Psoas muscle (tissue), 8 donors: ENCODE measurements around the gene KLHDC2. TPM values are rescaled to one million over a fixed set of nuclear protein-coding genes. Genes with fewer than 3 reads are reported as not detected.
"Not testable (repeated sequence)": the region's sequence is repeated elsewhere in the genome, so short reads cannot be mapped to it uniquely, and the experiment has no call there.

Source experiments
- ATAC-seq, 4 donors: fragments of 200-7000 bp; cut with Tn5 transposase; one replicate each; pipeline ENCODE4 v1.9.1; 2020; ENCODE audit warnings: moderate library complexity in 3 of 4, mild to moderate bottlenecking in 2 of 4
- DNase-seq, 2 donors: peaks; one replicate each; pipeline ENCODE4 v3.0.0-alpha.2; 2020
- H3K27ac ChIP-seq: fragments of 200-600 bp; one replicate; pipeline ENCODE4 v1.8.0; 2022
- H3K27me3 ChIP-seq, 3 donors: fragments of 200-600 bp in 1 of 3; one replicate each; pipeline versions ENCODE4 v1.6.1 to v1.8.0; 2013 to 2022; ENCODE audit warnings: low read length in 2 of 3, mild to moderate bottlenecking in 2 of 3, moderate library complexity in 1 of 3; ENCODE audit not compliant: insufficient read depth in 3 of 3
- H3K36me3 ChIP-seq, 2 donors: fragments of 200-600 bp in 1 of 2; one replicate each; pipeline versions ENCODE4 v1.6.1 to v1.8.0; 2013 to 2022; ENCODE audit warnings: low read depth in 1 of 2, mild to moderate bottlenecking in 1 of 2, moderate library complexity in 1 of 2; ENCODE audit not compliant: insufficient read depth in 1 of 2
- H3K4me1 ChIP-seq: fragments of 200-600 bp; one replicate; pipeline ENCODE4 v1.8.0; 2022
- H3K4me3 ChIP-seq: fragments of 200-600 bp; one replicate; pipeline ENCODE4 v1.8.0; 2022; ENCODE audit warnings: mild to moderate bottlenecking
- H3K9me3 ChIP-seq: fragments of 200-600 bp; one replicate; pipeline ENCODE4 v1.8.0; 2022
- CTCF ChIP-seq: fragments of 200-600 bp; IDR thresholded peaks from one replicate; pipeline ENCODE4 v1.8.0; 2022; ENCODE audit warnings: antibody characterized with exemption
- WGBS, 3 donors: extraction: QIAGEN DNeasy Blood & Tissue Kit; methylation state at CpG; one replicate each; pipeline versions ENCODE4 v1.1.6 to v1.1.7; 2013; 5-methylcytosine and 5-hydroxymethylcytosine counted together
- intact Hi-C, 2 donors: fragments of 100-400 bp; cut with DNase I; formaldehyde crosslinking; loops; one replicate each; pipeline versions ENCODE4 v1.11.0 to v1.14.2; 2022
- polyA plus RNA-seq, 3 donors: library from polyadenylated mRNA; stranded (reverse); fragments of 200-250 nt; gene quantifications; one replicate each; pipeline ENCODE4 v1.2.3, GENCODE V29; 2013
- total RNA-seq, 4 donors: library from RNA; stranded (reverse); fragmentation: NEBNext Ultra II Directional in 2 of 4; extraction: Animal tissue kit (Norgen Biotek cat#: 25700) in 2 of 4; gene quantifications; one replicate each; pipeline versions ENCODE4 v1.2.1 to v1.2.4, GENCODE V29; 2021 to 2023
- donor health status: healthy with polysubstance abuse.
- donor health status: DM: no; HTN: no; CAD: no; lungs with moderate emphysema.
- donor health status: Bipolar disorder and iron deficiency.
- donor health status: healthy.
- donor health status: DM: yes; HTN: yes; CAD: no.
- donor health status: DM: no; HTN: no; CAD: no.
- donor health status: DM: no; HTN: no; CAD: no.
- donor health status: DM: yes; HTN: yes; CAD: no.

The KLHDC2 gene
- total and polyA plus RNA-seq, 7 donors: 26.6 to 90.2 (median 58.2) TPM

GRCh38 chr14:49796025-49796424 lies 28.1 kb downstream of the KLHDC2 start:
- Histone ChIP-seq H3K27ac (no peak overlapping the region), H3K4me3 (no peak overlapping the region), H3K36me3 (peaks cover 7 to 86% of the 10 kb centered on the region in 2 donors), H3K27me3 (no peaks in the 10 kb centered on the region), H3K4me1 (no peaks in the 10 kb centered on the region), H3K9me3 (no peaks in the 10 kb centered on the region)
- TF ChIP-seq CTCF: no peak
- intact Hi-C loops: loop anchor here (5.0 kb wide), 2 partner anchors 36 to 41 kb away; no protein-coding TSS in a partner anchor
- 79 to 85% (median 84%) methylated on average over 2 of the region's 2 CpGs for WGBS, 3 donors
- ATAC-seq (no peak), DNase-seq (no peak)

GRCh38 chr14:49808780-49809179 lies 40.8 kb downstream of the KLHDC2 start:
- intact Hi-C loops: no loop called here
- WGBS, 3 donors: 0% methylated on average over 1 of the region's 1 CpG
- no peak for ATAC-seq

GRCh38 chr14:49816118-49816517 lies 48.2 kb downstream of the KLHDC2 start:
- DNase-seq, H3K27me3 ChIP-seq, ATAC-seq, H3K27ac ChIP-seq, H3K4me3 ChIP-seq, H3K4me1 ChIP-seq, intact Hi-C loops: not testable (repeated sequence)
- Histone ChIP-seq H3K9me3 (peaks cover 12% of the 10 kb centered on the region), H3K36me3 (peaks cover 0 to 94% of the 10 kb centered on the region in 2 donors)
- WGBS, 3 donors: 98 to 100% (median 98%) methylated on average over 2 of the region's 2 CpGs

More at GRCh38 chr14:49808780-49809179, 40.8 kb downstream of the KLHDC2 start:
- Histone ChIP-seq H3K27ac (no peak overlapping the region), H3K27me3 (no peaks in the 10 kb centered on the region), H3K36me3 (peaks cover 4 to 98% of the 10 kb centered on the region in 2 donors), H3K9me3 (no peaks in the 10 kb centered on the region), H3K4me1 (no peaks in the 10 kb centered on the region), H3K4me3 (no peak overlapping the region)
- TF ChIP-seq CTCF: no peak
- no peak for DNase-seq

- intact Hi-C loops: no loop called here
- Histone ChIP-seq H3K36me3 (peaks cover 0 to 87% of the 10 kb centered on the region in 2 donors), H3K27ac (no peak overlapping the region), H3K4me3 (no peak overlapping the region), H3K4me1 (no peaks in the 10 kb centered on the region), H3K9me3 (peaks cover 12% of the 10 kb centered on the region), H3K27me3 (no peaks in the 10 kb centered on the region)
- DNase-seq: no peak
- TF ChIP-seq CTCF: no peak
- ATAC-seq: no peak
- 95 to 100% (median 98%) methylated on average over 3 of the region's 3 CpGs for WGBS, 3 donors
Observed at GRCh38 chr14:49816844-49817243, 48.9 kb downstream of the KLHDC2 start.

GRCh38 chr14:49820176-49820575 lies 52.2 kb downstream of the KLHDC2 start:
- intact Hi-C loops: no loop called here
- Histone ChIP-seq H3K36me3 (peaks cover 0 to 87% of the 10 kb centered on the region in 2 donors), H3K27me3 (no peaks in the 10 kb centered on the region), H3K4me1 (no peaks in the 10 kb centered on the region), H3K27ac (no peak overlapping the region), H3K9me3 (peaks cover 12% of the 10 kb centered on the region), H3K4me3 (no peak overlapping the region)
- TF ChIP-seq CTCF: no peak
- ATAC-seq: no peak
- DNase-seq: no peak
- 96 to 97% (median 96%) methylated on average over 12 of the region's 12 CpGs for WGBS, 3 donors
